ENCODE results near the gene RCAN2. TPM values are rescaled to one million over a fixed set of nuclear protein-coding genes. Genes with fewer than 3 reads are reported as not detected.

Gene RCAN2
- total RNA-seq, 1 experiment from 2014 or later, result not detected

- no peaks in the 10 kb centered on the region for H3K4me1 ChIP-seq (ENCODE audit: insufficient read depth, low read length, poor library complexity, severe bottlenecking)
- no peaks in the 10 kb centered on the region for H3K36me3 ChIP-seq (ENCODE audit: insufficient read depth, low read length, poor library complexity, severe bottlenecking)
- H3K4me3 ChIP-seq (ENCODE audit: low read depth, low read length, poor library complexity, severe bottlenecking), result no peak overlapping the region
- no peak for DNase-seq (ENCODE audit: low spot score)
- no TSS peak for BruUV-seq (replicated peaks)
- ChIA-PET POLR2A (ENCODE audit: low non-redundant PET) (no interaction called here), CTCF (no interaction called here)
- H3K27ac ChIP-seq (ENCODE audit: low read depth, low read length, poor library complexity, severe bottlenecking), result no peak overlapping the region
- no peaks in the 10 kb centered on the region for H3K27me3 ChIP-seq (replicated peaks; ENCODE audit: insufficient read depth, low read depth, low read length, poor library complexity)
- TF ChIP-seq EZH2 (IDR thresholded peaks at IDR 0.05; ENCODE audit: borderline replicate concordance, low read depth, low read length, poor library complexity, severe bottlenecking) (no peak), CTCF (conservative IDR thresholded peaks at IDR 0.05; ENCODE audit: low read depth, low read length) (no peak)
- no peaks in the 10 kb centered on the region for H3K9me3 ChIP-seq (ENCODE audit: low read depth, low read length, poor library complexity, severe bottlenecking)
- intact Hi-C loops (cut with micrococcal nuclease; ENCODE audit: unreplicated experiment), result no loop called here
Measured at GRCh38 chr6:46509981-46510510, 18.8 kb upstream of the RCAN2 start.

- no peaks in the 10 kb centered on the region for H3K9me3 ChIP-seq (ENCODE audit: low read depth, low read length, poor library complexity, severe bottlenecking)
- TF ChIP-seq CTCF (conservative IDR thresholded peaks at IDR 0.05; ENCODE audit: low read depth, low read length) (no peak), EZH2 (IDR thresholded peaks at IDR 0.05; ENCODE audit: borderline replicate concordance, low read depth, low read length, poor library complexity, severe bottlenecking) (no peak)
- no TSS peak for BruUV-seq (replicated peaks)
- H3K4me3 ChIP-seq (ENCODE audit: low read depth, low read length, poor library complexity, severe bottlenecking), result no peak overlapping the region
- ChIA-PET POLR2A (ENCODE audit: low non-redundant PET) (no interaction called here), CTCF (no interaction called here)
- no peaks in the 10 kb centered on the region for H3K27me3 ChIP-seq (replicated peaks; ENCODE audit: insufficient read depth, low read depth, low read length, poor library complexity)
- no peaks in the 10 kb centered on the region for H3K36me3 ChIP-seq (ENCODE audit: insufficient read depth, low read length, poor library complexity, severe bottlenecking)
- DNase-seq (ENCODE audit: low spot score), result no peak
- H3K4me1 ChIP-seq (ENCODE audit: insufficient read depth, low read length, poor library complexity, severe bottlenecking), result no peaks in the 10 kb centered on the region
- H3K27ac ChIP-seq (ENCODE audit: low read depth, low read length, poor library complexity, severe bottlenecking), result no peak overlapping the region
- intact Hi-C loops (cut with micrococcal nuclease; ENCODE audit: unreplicated experiment), result no loop called here
Measured at GRCh38 chr6:46509063-46509462, 17.8 kb upstream of the RCAN2 start.

- Histone ChIP-seq H3K27ac (ENCODE audit: low read depth, low read length, poor library complexity, severe bottlenecking) (no peak overlapping the region), H3K27me3 (replicated peaks; ENCODE audit: insufficient read depth, low read depth, low read length, poor library complexity) (no peaks in the 10 kb centered on the region), H3K9me3 (ENCODE audit: low read depth, low read length, poor library complexity, severe bottlenecking) (no peaks in the 10 kb centered on the region), H3K36me3 (ENCODE audit: insufficient read depth, low read length, poor library complexity, severe bottlenecking) (no peaks in the 10 kb centered on the region), H3K4me3 (ENCODE audit: low read depth, low read length, poor library complexity, severe bottlenecking) (no peak overlapping the region), H3K4me1 (ENCODE audit: insufficient read depth, low read length, poor library complexity, severe bottlenecking) (no peaks in the 10 kb centered on the region)
- POLR2A ChIA-PET (ENCODE audit: low non-redundant PET), result no interaction called here
- CTCF ChIA-PET, result no interaction called here
- intact Hi-C loops (cut with micrococcal nuclease; ENCODE audit: unreplicated experiment), result no loop called here
- no TSS peak for BruUV-seq (replicated peaks)
- TF ChIP-seq EZH2 (IDR thresholded peaks at IDR 0.05; ENCODE audit: borderline replicate concordance, low read depth, low read length, poor library complexity, severe bottlenecking) (no peak), CTCF (conservative IDR thresholded peaks at IDR 0.05; ENCODE audit: low read depth, low read length) (no peak)
- no peak for DNase-seq (ENCODE audit: low spot score)
Measured at GRCh38 chr6:46507426-46507825, 16.2 kb upstream of the RCAN2 start.

All from A673 (cell line).